Parathyroid adenoma (tissue), 2 donors: ENCODE results near the gene CASKIN2.

Experiments used
- H2AFZ ChIP-seq: fragments of 300-600 bp; sonication (generic); one replicate; pipeline ENCODE4 v1.7.0; 2017; ENCODE audit warnings: antibody characterized with exemption, mild to moderate bottlenecking
- H3K27ac ChIP-seq: fragments of 300-600 bp; sonication (generic); one replicate; pipeline ENCODE4 v1.7.0; 2017
- H3K27me3 ChIP-seq: fragments of 300-600 bp; sonication (generic); one replicate; pipeline ENCODE4 v1.7.0; 2017; ENCODE audit warnings: low read length; ENCODE audit not compliant: control insufficient read depth, insufficient read depth
- H3K36me3 ChIP-seq: fragments of 300-600 bp; sonication (generic); one replicate; pipeline ENCODE4 v1.7.0; 2017; ENCODE audit warnings: low read length; ENCODE audit not compliant: control insufficient read depth, insufficient read depth
- H3K4me1 ChIP-seq: fragments of 300-600 bp; sonication (generic); one replicate; pipeline ENCODE4 v1.7.0; 2017; ENCODE audit warnings: control low read depth
- H3K4me2 ChIP-seq: fragments of 300-600 bp; sonication (generic); one replicate; pipeline ENCODE4 v1.7.0; 2017; ENCODE audit warnings: low read length
- H3K4me3 ChIP-seq: fragments of 300-600 bp; sonication (generic); one replicate; pipeline ENCODE4 v1.7.0; 2017; ENCODE audit warnings: low read depth, low read length
- H3K79me2 ChIP-seq: fragments of 300-600 bp; sonication (generic); one replicate; pipeline ENCODE4 v1.7.0; 2017; ENCODE audit warnings: control low read depth
- H3K9ac ChIP-seq: fragments of 300-600 bp; sonication (generic); one replicate; pipeline ENCODE4 v1.7.0; 2017; ENCODE audit warnings: mild to moderate bottlenecking
- H3K9me3 ChIP-seq: fragments of 300-600 bp; sonication (generic); one replicate; pipeline ENCODE4 v1.7.0; 2017; ENCODE audit warnings: low read length; ENCODE audit not compliant: control insufficient read depth
- CTCF ChIP-seq: fragments of 300-600 bp; sonication (generic); IDR thresholded peaks from one replicate; pipeline ENCODE4 v1.7.0; 2017; ENCODE audit warnings: antibody characterized with exemption, mild to moderate bottlenecking
- donor health status: primary hyperparathyroidism.

The CASKIN2 gene

GRCh38 chr17:75512926-75513640 lies 2.3 kb downstream of the CASKIN2 start:
- Histone ChIP-seq H3K27ac (peak overlapping the region; percentile 89), H2AFZ (no peak overlapping the region), H3K79me2 (peaks cover 2% of the 10 kb centered on the region), H3K4me2 (no peak overlapping the region), H3K36me3 (no peaks in the 10 kb centered on the region), H3K9ac (no peak overlapping the region), H3K9me3 (no peaks in the 10 kb centered on the region), H3K27me3 (no peaks in the 10 kb centered on the region), H3K4me1 (peaks cover 14% of the 10 kb centered on the region), H3K4me3 (peak overlapping the region; percentile 70)
- no peak for TF ChIP-seq CTCF

GRCh38 chr17:75511610-75512575 lies 3.4 kb downstream of the CASKIN2 start:
- Histone ChIP-seq H3K36me3 (no peaks in the 10 kb centered on the region), H2AFZ (no peak overlapping the region), H3K27me3 (no peaks in the 10 kb centered on the region), H3K9me3 (no peaks in the 10 kb centered on the region), H3K79me2 (peaks cover 2% of the 10 kb centered on the region), H3K9ac (no peak overlapping the region), H3K4me1 (peaks cover 10% of the 10 kb centered on the region), H3K4me2 (peak overlapping the region; percentile 46), H3K4me3 (peak overlapping the region; percentile 30), H3K27ac (peak overlapping the region; percentile 89)
- TF ChIP-seq CTCF = no peak

GRCh38 chr17:75511270-75511609 lies 4.1 kb downstream of the CASKIN2 start:
- no peak for TF ChIP-seq CTCF
- H3K27ac ChIP-seq = peak overlapping the region; percentile 89
- no peaks in the 10 kb centered on the region for H3K36me3 ChIP-seq
- no peak overlapping the region for H2AFZ ChIP-seq
- H3K9me3 ChIP-seq = no peaks in the 10 kb centered on the region
- no peak overlapping the region for H3K9ac ChIP-seq
- H3K27me3 ChIP-seq = no peaks in the 10 kb centered on the region
- H3K4me3 ChIP-seq = no peak overlapping the region
- H3K79me2 ChIP-seq = peaks cover 2% of the 10 kb centered on the region
- H3K4me2 ChIP-seq = peak overlapping the region; percentile 46
- peaks cover 10% of the 10 kb centered on the region for H3K4me1 ChIP-seq

GRCh38 chr17:75509528-75510258 lies 5.6 kb downstream of the CASKIN2 start:
- H3K27ac ChIP-seq = peak overlapping the region; percentile 89
- no peak for TF ChIP-seq CTCF
- H3K9me3 ChIP-seq = no peaks in the 10 kb centered on the region
- H3K4me2 ChIP-seq = peak overlapping the region; percentile 14
- no peaks in the 10 kb centered on the region for H3K27me3 ChIP-seq
- H3K36me3 ChIP-seq = no peaks in the 10 kb centered on the region
- no peaks in the 10 kb centered on the region for H3K79me2 ChIP-seq
- no peak overlapping the region for H2AFZ ChIP-seq
- no peak overlapping the region for H3K4me3 ChIP-seq
- no peak overlapping the region for H3K9ac ChIP-seq
- peaks cover 10% of the 10 kb centered on the region for H3K4me1 ChIP-seq
